HCT116 (cell line): Measurements from ENCODE around the gene ADAM19. TPM values are rescaled to one million over a fixed set of nuclear protein-coding genes. Genes with fewer than 3 reads are reported as not detected.

Experiments used
- ATAC-seq: fragments of 200-7000 bp; cut with Tn5 transposase; 2 replicates; pipeline ENCODE4 v1.9.1; 2020; ENCODE audit warnings: mild to moderate bottlenecking, moderate library complexity
- BruUV-seq: library from RNA; stranded (reverse); fragments of 400-500 nt; replicated peaks from 2 replicates; lab custom pipeline; 2021; lab: Mats Ljungman, UMichigan
- CTCF ChIA-PET: fragments of 300-600 bp; sonication (Branson Sonifier 250); formaldehyde crosslinking; loops from one replicate; lab custom pipeline; 2021; ENCODE audit warnings: antibody characterized with exemption; lab: Charles Lee
- POLR2A ChIA-PET: fragments of 300-600, 350-600 bp; sonication (Branson Sonifier 250); formaldehyde crosslinking; loops from one replicate; lab custom pipeline; 2021; ENCODE audit warnings: antibody characterized with exemption; lab: Charles Lee
- RAD21 ChIA-PET, 2 experiments: fragments of 300-600 bp; sonication (Branson Sonifier 250); formaldehyde crosslinking; loops; one replicate each; lab custom pipeline; 2023; ENCODE audit warnings: low total read pairs in 2 of 2; ENCODE audit not compliant: uncharacterized antibody in 2 of 2, unreplicated experiment in 2 of 2, low non-redundant PET in 1 of 2; lab: Charles Lee
- DNase-seq: peaks from one replicate; pipeline ENCODE4 v3.0.0-alpha.2; 2010; ENCODE audit warnings: low read depth, low spot score
- H2AFZ ChIP-seq: fragments of 200-600 bp; shearing (Covaris generic), sonication (generic); 2 replicates; pipeline ENCODE4 v1.6.1; 2017; ENCODE audit warnings: low read depth, mixed run types, mixed read lengths, antibody characterized with exemption, low read length; ENCODE audit not compliant: poor library complexity, severe bottlenecking
- H3K27ac ChIP-seq: 2 replicates; pipeline ENCODE4 v1.5.1; 2012; ENCODE audit warnings: low read depth, low read length
- H3K27me3 ChIP-seq: fragments of 200-600 bp; sonication (generic); 2 replicates; pipeline ENCODE4 v1.6.1; 2016; ENCODE audit warnings: mixed run types, low read length, mixed read lengths; ENCODE audit not compliant: insufficient read depth
- H3K36me3 ChIP-seq, 2 experiments: fragments of 200-500 bp in 1 of 2; fragments of 200-600 bp in 1 of 2; sonication (Bioruptor generic) in 1 of 2; sonication (generic) in 1 of 2; 2 replicates each; pipeline versions ENCODE4 v1.5.1 to v1.6.1; 2014 to 2016; ENCODE audit warnings: low read length in 2 of 2, inconsistent platforms in 1 of 2, mixed read lengths in 1 of 2, mixed run types in 1 of 2; ENCODE audit not compliant: insufficient read depth in 2 of 2, control insufficient read depth in 1 of 2
- H3K4me1 ChIP-seq, 2 experiments: fragments of 200-600 bp in 1 of 2; sonication (generic) in 1 of 2; 2 replicates each; pipeline versions ENCODE4 v1.5.1 to v1.6.1; 2012 to 2017; ENCODE audit warnings: low read length in 2 of 2, inconsistent platforms in 1 of 2, mild to moderate bottlenecking in 1 of 2, mixed read lengths in 1 of 2, mixed run types in 1 of 2, moderate library complexity in 1 of 2; ENCODE audit not compliant: insufficient read depth in 2 of 2, control insufficient read depth in 1 of 2
- H3K4me2 ChIP-seq: fragments of 200-600 bp; sonication (generic); 2 replicates; pipeline ENCODE4 v1.6.1; 2017; ENCODE audit warnings: mixed run types, low read length, mixed read lengths
- H3K4me3 ChIP-seq, 2 experiments: fragments of 200-600 bp in 1 of 2; sonication (generic) in 1 of 2; replicated peaks in 1 of 2; 2 replicates each; pipeline ENCODE4 v1.5.1; 2011 to 2016; ENCODE audit warnings: low read length in 2 of 2, control low read depth in 1 of 2, low read depth in 1 of 2, mild to moderate bottlenecking in 1 of 2, mixed read lengths in 1 of 2, mixed run types in 1 of 2
- H3K79me2 ChIP-seq: fragments of 200-600 bp; sonication (generic); 2 replicates; pipeline ENCODE4 v1.6.1; 2017; ENCODE audit warnings: mild to moderate bottlenecking, mixed run types, low read length, moderate library complexity, mixed read lengths; ENCODE audit not compliant: insufficient read depth
- H3K9ac ChIP-seq: fragments of 200-600 bp; sonication (generic); 2 replicates; pipeline ENCODE4 v1.6.1; 2016; ENCODE audit warnings: low read length, mixed read lengths
- H3K9me2 ChIP-seq: fragments of 200-600 bp; sonication (generic), shearing (Covaris generic); 2 replicates; pipeline ENCODE4 v1.6.1; 2017; ENCODE audit warnings: mixed run types, mild to moderate bottlenecking, moderate library complexity; ENCODE audit not compliant: insufficient read depth
- H3K9me3 ChIP-seq, 2 experiments: fragments of 200-500 bp in 1 of 2; fragments of 200-600 bp in 1 of 2; sonication (Bioruptor generic) in 1 of 2; sonication (generic) in 1 of 2; 2 replicates each; pipeline ENCODE4 v1.6.1; 2014 to 2017; ENCODE audit warnings: low read length in 2 of 2, mixed read lengths in 2 of 2, inconsistent platforms in 1 of 2, low read depth in 1 of 2, mild to moderate bottlenecking in 1 of 2, mixed run types in 1 of 2, moderate library complexity in 1 of 2; ENCODE audit not compliant: control insufficient read depth in 1 of 2, insufficient read depth in 1 of 2
- H4K20me1 ChIP-seq: fragments of 200-600 bp; sonication (generic), shearing (Covaris generic); 2 replicates; pipeline ENCODE4 v1.6.1; 2017; ENCODE audit warnings: mixed run types, mild to moderate bottlenecking, moderate library complexity; ENCODE audit not compliant: insufficient read depth
- CBX3 ChIP-seq: IDR thresholded peaks from 2 replicates; pipeline ENCODE4 v1.6.1; 2012; ENCODE audit warnings: low read depth
- CEBPB ChIP-seq: IDR thresholded peaks from 2 replicates; pipeline ENCODE4 v1.6.1; 2012; ENCODE audit warnings: low read depth
- ELF1 ChIP-seq: IDR thresholded peaks from 2 replicates; pipeline ENCODE4 v1.6.1; 2012; ENCODE audit warnings: low read depth, borderline replicate concordance
- EZH2 ChIP-seq: fragments of 200-600 bp; sonication (generic); IDR thresholded peaks from 2 replicates; pipeline ENCODE4 v1.6.1; 2017; ENCODE audit warnings: antibody characterized with exemption, mixed run types
- EZH2phosphoT487 ChIP-seq: fragments of 200-600 bp; IDR thresholded peaks from 2 replicates; pipeline ENCODE4 v1.6.1; 2018; ENCODE audit warnings: antibody characterized with exemption, borderline replicate concordance
- FOSL1 ChIP-seq: IDR thresholded peaks from 2 replicates; pipeline ENCODE4 v1.6.1; 2012; ENCODE audit warnings: low read depth
- JUND ChIP-seq: IDR thresholded peaks from 2 replicates; pipeline ENCODE4 v1.6.1; 2012
- POLR2A ChIP-seq: IDR thresholded peaks from 2 replicates; pipeline ENCODE4 v1.7.0; 2011; ENCODE audit warnings: borderline replicate concordance; ENCODE audit not compliant: insufficient read depth, insufficient read length; ENCODE audit errors: extremely low read depth
- SRF ChIP-seq: IDR thresholded peaks from 2 replicates; pipeline ENCODE4 v1.6.1; 2012; ENCODE audit warnings: low read depth
- TCF7L2 ChIP-seq: IDR thresholded peaks from 2 replicates; pipeline ENCODE4 v1.7.0; 2011; ENCODE audit warnings: borderline replicate concordance, inconsistent platforms; ENCODE audit not compliant: insufficient read depth, insufficient read length; ENCODE audit errors: extremely low read depth
- YY1 ChIP-seq: IDR thresholded peaks from 2 replicates; pipeline ENCODE4 v1.6.1; 2011; ENCODE audit warnings: low read length, low read depth, moderate library complexity, mild to moderate bottlenecking; ENCODE audit not compliant: insufficient replicate concordance; ENCODE audit errors: extremely low read depth
- ZFX ChIP-seq: fragments of 450-650 bp; IDR thresholded peaks from 2 replicates; pipeline ENCODE4 v1.6.1; 2017
- ZNF274 ChIP-seq: fragments of 200-500 bp; sonication (Bioruptor generic); IDR thresholded peaks from 2 replicates; pipeline ENCODE4 v1.6.1; 2014; ENCODE audit warnings: mild to moderate bottlenecking, low read depth, low read length, inconsistent platforms
- intact Hi-C: fragments of 100-400 bp; cut with micrococcal nuclease; formaldehyde crosslinking; loops from 2 replicates; pipeline ENCODE4 v1.10.0; 2022
- total RNA-seq: library from RNA; stranded (reverse); gene quantifications from one replicate; pipeline ENCODE4 v1.2.1, GENCODE V29; 2021; ENCODE audit not compliant: unreplicated experiment
- TF ChIP-seq, protein P1 (sequence below): IDR thresholded peaks from 2 replicates; pipeline ENCODE4 v1.6.1; 2012
- TF ChIP-seq, protein P2 (sequence below): IDR thresholded peaks from 2 replicates; pipeline ENCODE4 v1.6.1; 2011; ENCODE audit warnings: mild to moderate bottlenecking, low read length, moderate library complexity; ENCODE audit not compliant: insufficient replicate concordance; ENCODE audit errors: extremely low read depth
- TF ChIP-seq, protein P3 (sequence below): IDR thresholded peaks from 2 replicates; pipeline ENCODE4 v1.6.1; 2012
- TF ChIP-seq, protein P4 (sequence below): IDR thresholded peaks from 2 replicates; pipeline ENCODE4 v1.6.1; 2012; ENCODE audit warnings: low read depth

The ADAM19 gene
- total RNA-seq, 1 experiment from 2014 or later: 77.3 TPM

DNA sequence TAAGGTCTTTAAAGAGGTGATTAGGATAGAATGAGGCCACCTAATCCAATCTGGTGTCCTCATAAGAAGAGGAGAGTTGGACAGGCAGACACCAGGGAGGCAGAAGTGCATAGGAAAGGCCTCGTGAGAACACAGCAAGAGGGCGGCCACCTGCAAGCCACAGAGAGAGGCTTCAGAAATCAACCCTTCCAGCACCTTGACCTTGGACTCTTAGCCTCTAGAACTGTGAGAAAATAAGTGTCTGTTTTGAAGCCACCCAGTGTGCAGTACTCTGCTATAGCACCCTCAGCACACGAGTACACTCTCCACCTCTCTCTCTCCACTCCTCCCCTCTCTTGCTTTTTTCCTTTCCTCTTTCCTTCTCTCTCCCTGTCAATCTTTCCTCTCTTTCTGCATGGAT lies 88.7 kb downstream of the ADAM19 start (continued):
- no peak for TF ChIP-seq YY1
- no peak for TF ChIP-seq ZFX
- TF ChIP-seq, all 23 proteins: peak for 0

DNA sequence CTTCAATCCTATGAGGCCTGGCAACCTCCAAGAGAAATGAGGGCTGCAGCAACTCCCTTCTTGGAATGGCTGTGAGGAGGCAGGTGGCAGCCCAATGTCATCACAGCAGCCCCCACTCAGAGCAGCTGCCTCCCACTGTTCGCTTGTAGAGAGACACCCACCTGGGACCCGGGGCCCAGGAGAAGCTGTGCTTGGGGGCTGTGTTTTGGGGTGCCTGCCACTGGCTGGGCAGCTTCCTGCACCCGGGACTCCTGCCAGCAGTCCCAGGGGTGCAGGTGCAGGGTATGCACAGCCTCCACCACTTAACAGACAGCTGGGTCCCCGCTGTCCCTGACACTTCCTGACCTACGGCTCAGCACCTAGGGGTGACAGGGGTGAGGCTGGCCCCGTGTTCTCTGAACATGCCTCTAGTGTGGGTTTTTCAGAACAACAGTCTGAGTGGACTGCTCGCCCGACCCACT lies 89.3 kb downstream of the ADAM19 start:
- intact Hi-C loops: no loop called here
- no peaks in the 10 kb centered on the region for H3K4me1 ChIP-seq
- H3K9ac ChIP-seq: no peak overlapping the region
- H4K20me1 ChIP-seq: no peaks in the 10 kb centered on the region
- peaks cover 3 to 33% of the 10 kb centered on the region in 2 experiments; a peak in 3 of 4 replicates for H3K36me3 ChIP-seq
- H3K79me2 ChIP-seq: no peaks in the 10 kb centered on the region
- CTCF ChIA-PET: no interaction called here
- no peaks in the 10 kb centered on the region for H3K9me3 ChIP-seq
- no peak overlapping the region for H3K27ac ChIP-seq
- H3K4me3 ChIP-seq: no peak overlapping the region
- no peak overlapping the region for H3K4me2 ChIP-seq
- DNase-seq: no peak
- no peaks in the 10 kb centered on the region for H3K27me3 ChIP-seq
- no peak for TF ChIP-seq ZFX
- TF ChIP-seq CBX3: no peak
- TF ChIP-seq EZH2: no peak
- TF ChIP-seq, protein P1, sequence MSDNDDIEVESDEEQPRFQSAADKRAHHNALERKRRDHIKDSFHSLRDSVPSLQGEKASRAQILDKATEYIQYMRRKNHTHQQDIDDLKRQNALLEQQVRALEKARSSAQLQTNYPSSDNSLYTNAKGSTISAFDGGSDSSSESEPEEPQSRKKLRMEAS: no peak
- no peak for TF ChIP-seq EZH2phosphoT487
- TF ChIP-seq, protein P2, sequence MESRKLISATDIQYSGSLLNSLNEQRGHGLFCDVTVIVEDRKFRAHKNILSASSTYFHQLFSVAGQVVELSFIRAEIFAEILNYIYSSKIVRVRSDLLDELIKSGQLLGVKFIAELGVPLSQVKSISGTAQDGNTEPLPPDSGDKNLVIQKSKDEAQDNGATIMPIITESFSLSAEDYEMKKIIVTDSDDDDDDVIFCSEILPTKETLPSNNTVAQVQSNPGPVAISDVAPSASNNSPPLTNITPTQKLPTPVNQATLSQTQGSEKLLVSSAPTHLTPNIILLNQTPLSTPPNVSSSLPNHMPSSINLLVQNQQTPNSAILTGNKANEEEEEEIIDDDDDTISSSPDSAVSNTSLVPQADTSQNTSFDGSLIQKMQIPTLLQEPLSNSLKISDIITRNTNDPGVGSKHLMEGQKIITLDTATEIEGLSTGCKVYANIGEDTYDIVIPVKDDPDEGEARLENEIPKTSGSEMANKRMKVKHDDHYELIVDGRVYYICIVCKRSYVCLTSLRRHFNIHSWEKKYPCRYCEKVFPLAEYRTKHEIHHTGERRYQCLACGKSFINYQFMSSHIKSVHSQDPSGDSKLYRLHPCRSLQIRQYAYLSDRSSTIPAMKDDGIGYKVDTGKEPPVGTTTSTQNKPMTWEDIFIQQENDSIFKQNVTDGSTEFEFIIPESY: no peak
- no peak for TF ChIP-seq ZNF274
- TF ChIP-seq, protein P3, sequence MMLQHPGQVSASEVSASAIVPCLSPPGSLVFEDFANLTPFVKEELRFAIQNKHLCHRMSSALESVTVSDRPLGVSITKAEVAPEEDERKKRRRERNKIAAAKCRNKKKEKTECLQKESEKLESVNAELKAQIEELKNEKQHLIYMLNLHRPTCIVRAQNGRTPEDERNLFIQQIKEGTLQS: no peak
- no peak for TF ChIP-seq CEBPB
- TF ChIP-seq FOSL1: no peak
- TF ChIP-seq, protein P4, sequence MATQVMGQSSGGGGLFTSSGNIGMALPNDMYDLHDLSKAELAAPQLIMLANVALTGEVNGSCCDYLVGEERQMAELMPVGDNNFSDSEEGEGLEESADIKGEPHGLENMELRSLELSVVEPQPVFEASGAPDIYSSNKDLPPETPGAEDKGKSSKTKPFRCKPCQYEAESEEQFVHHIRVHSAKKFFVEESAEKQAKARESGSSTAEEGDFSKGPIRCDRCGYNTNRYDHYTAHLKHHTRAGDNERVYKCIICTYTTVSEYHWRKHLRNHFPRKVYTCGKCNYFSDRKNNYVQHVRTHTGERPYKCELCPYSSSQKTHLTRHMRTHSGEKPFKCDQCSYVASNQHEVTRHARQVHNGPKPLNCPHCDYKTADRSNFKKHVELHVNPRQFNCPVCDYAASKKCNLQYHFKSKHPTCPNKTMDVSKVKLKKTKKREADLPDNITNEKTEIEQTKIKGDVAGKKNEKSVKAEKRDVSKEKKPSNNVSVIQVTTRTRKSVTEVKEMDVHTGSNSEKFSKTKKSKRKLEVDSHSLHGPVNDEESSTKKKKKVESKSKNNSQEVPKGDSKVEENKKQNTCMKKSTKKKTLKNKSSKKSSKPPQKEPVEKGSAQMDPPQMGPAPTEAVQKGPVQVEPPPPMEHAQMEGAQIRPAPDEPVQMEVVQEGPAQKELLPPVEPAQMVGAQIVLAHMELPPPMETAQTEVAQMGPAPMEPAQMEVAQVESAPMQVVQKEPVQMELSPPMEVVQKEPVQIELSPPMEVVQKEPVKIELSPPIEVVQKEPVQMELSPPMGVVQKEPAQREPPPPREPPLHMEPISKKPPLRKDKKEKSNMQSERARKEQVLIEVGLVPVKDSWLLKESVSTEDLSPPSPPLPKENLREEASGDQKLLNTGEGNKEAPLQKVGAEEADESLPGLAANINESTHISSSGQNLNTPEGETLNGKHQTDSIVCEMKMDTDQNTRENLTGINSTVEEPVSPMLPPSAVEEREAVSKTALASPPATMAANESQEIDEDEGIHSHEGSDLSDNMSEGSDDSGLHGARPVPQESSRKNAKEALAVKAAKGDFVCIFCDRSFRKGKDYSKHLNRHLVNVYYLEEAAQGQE: no peak
- no peak for TF ChIP-seq POLR2A
- TF ChIP-seq TCF7L2: no peak
- TF ChIP-seq YY1: no peak
- TF ChIP-seq JUND: no peak
- TF ChIP-seq ELF1: no peak
- no peak for TF ChIP-seq SRF
- POLR2A ChIA-PET: no interaction called here
- ATAC-seq: no peak
- RAD21 ChIA-PET: no interaction called here
- no peaks in the 10 kb centered on the region for H3K9me2 ChIP-seq
- no TSS peak for BruUV-seq
- no peak overlapping the region for H2AFZ ChIP-seq
